Adrenal gland (tissue), 5 donors: ENCODE results near the gene TMEM266.

Source experiments
- POLR2A ChIP-seq, 2 donors: fragments of 450-650 bp; IDR thresholded peaks; one replicate each; pipeline ENCODE4 v1.6.1; 2017; ENCODE audit warnings: antibody characterized with exemption in 2 of 2, mild to moderate bottlenecking in 2 of 2, moderate library complexity in 1 of 2
- TF ChIP-seq, protein P1 (sequence below), 6 experiments: fragments of 450-650 bp in 4 of 6; fragments of 200-600 bp in 2 of 6; sonication (generic) in 1 of 6; IDR thresholded peaks; 1 replicate in 5 of 6; 2 replicates in 1 of 6; pipeline versions ENCODE4 v1.5.1 to v1.8.0; 2016 to 2021; ENCODE audit warnings: antibody characterized with exemption in 6 of 6, mild to moderate bottlenecking in 2 of 6, moderate library complexity in 1 of 6
- donor health status: DM: no; HTN: no; CAD: no.

DNA sequence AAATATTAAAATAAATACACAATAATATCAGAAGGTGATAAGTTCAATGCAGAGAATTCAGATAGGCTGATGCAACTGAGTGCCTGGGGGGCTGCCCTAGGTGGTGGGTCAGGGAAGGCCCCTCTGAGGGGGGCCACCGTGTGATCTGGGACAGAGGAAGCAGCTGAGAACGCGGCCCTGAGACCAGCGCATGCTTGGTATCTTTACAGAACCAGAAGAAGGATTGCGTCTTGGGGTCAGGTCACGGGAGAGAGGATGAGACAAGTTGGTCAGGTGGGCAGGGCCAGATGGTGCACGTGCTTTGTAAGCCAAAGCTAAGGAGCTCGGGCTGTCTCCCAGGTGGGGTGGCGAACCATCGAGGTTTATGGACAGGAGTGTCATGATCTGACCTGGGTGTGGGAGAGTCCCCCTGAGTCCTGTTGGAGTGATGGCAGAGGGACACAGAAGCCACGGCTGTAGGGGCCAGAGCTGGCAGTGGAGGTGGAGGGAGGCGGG lies 130.3 kb downstream of the TMEM266 start:
- TF ChIP-seq, protein P1, sequence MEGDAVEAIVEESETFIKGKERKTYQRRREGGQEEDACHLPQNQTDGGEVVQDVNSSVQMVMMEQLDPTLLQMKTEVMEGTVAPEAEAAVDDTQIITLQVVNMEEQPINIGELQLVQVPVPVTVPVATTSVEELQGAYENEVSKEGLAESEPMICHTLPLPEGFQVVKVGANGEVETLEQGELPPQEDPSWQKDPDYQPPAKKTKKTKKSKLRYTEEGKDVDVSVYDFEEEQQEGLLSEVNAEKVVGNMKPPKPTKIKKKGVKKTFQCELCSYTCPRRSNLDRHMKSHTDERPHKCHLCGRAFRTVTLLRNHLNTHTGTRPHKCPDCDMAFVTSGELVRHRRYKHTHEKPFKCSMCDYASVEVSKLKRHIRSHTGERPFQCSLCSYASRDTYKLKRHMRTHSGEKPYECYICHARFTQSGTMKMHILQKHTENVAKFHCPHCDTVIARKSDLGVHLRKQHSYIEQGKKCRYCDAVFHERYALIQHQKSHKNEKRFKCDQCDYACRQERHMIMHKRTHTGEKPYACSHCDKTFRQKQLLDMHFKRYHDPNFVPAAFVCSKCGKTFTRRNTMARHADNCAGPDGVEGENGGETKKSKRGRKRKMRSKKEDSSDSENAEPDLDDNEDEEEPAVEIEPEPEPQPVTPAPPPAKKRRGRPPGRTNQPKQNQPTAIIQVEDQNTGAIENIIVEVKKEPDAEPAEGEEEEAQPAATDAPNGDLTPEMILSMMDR (IDR thresholded peaks at IDR 0.05), result no peak
- TF ChIP-seq POLR2A (IDR thresholded peaks at IDR 0.05), result no peak
